Bronchial epithelial cell (primary cell): Measurements from ENCODE around the gene SCYL2. TPM values are rescaled to one million over a fixed set of nuclear protein-coding genes. Genes with fewer than 3 reads are reported as not detected.

Experiments
- DNase-seq: peaks from one replicate; pipeline ENCODE4 v3.0.0-alpha.2; 2010; ENCODE audit warnings: low read depth
- FAIRE-seq: peaks from 2 replicates; lab custom pipeline; 2011; peaks lifted over from hg19 to GRCh38; lab: Jason Lieb, UNC
- H3K27me3 ChIP-seq: 2 replicates; pipeline ENCODE4 v1.5.1; 2011; ENCODE audit warnings: low read length; ENCODE audit not compliant: control insufficient read depth, insufficient read depth
- H3K36me3 ChIP-seq: 2 replicates; pipeline ENCODE4 v1.5.1; 2011; ENCODE audit warnings: low read length; ENCODE audit not compliant: control insufficient read depth, insufficient read depth
- H3K4me3 ChIP-seq: 2 replicates; pipeline ENCODE4 v1.5.1; 2011; ENCODE audit warnings: mild to moderate bottlenecking, low read depth, low read length, control low read depth
- CTCF ChIP-seq: IDR thresholded peaks from 2 replicates; pipeline ENCODE4 v1.5.1; 2011; ENCODE audit warnings: mild to moderate bottlenecking, moderate library complexity, low read length, control low read depth, inconsistent platforms; ENCODE audit not compliant: insufficient read depth, severe bottlenecking
- total RNA-seq: library from RNA; depleted of rRNA; stranded (reverse); fragments of >200 nt; gene quantifications from 2 replicates; pipeline ENCODE4 v1.2.1, GENCODE V29; 2014

SCYL2 gene
- total RNA-seq, 1 donor from 2014 or later: 29.5 TPM

GRCh38 chr12:100384559-100384935 lies 117.6 kb downstream of the SCYL2 start:
- TF ChIP-seq CTCF: no peak
- FAIRE-seq (no peak), DNase-seq (no peak)
- Histone ChIP-seq H3K27me3 (no peaks in the 10 kb centered on the region), H3K4me3 (no peak overlapping the region), H3K36me3 (no peaks in the 10 kb centered on the region)

- Histone ChIP-seq H3K27me3 (no peaks in the 10 kb centered on the region), H3K36me3 (no peaks in the 10 kb centered on the region), H3K4me3 (no peak overlapping the region)
- no peak for TF ChIP-seq CTCF
- DNase-seq (no peak), FAIRE-seq (no peak)
Measured at GRCh38 chr12:100388382-100388781, 121.4 kb downstream of the SCYL2 start.

Other genes with a start within 250 kb of the SCYL2 start
- 12.9 and 14.0 TPM in 2 replicates for gene BLTP3B, start 124.3 kb upstream of the SCYL2 start, total RNA-seq
- gene ACTR6, start 66.4 kb upstream of the SCYL2 start, total RNA-seq: 13.7 and 14.3 TPM in 2 replicates
- 1.8 and 2.1 TPM in 2 replicates for gene DEPDC4, start 98 bp upstream of the SCYL2 start, total RNA-seq
- not detected in 2 replicates for gene SLC17A8, start 89.9 kb downstream of the SCYL2 start, total RNA-seq
- not detected in 2 replicates for gene NR1H4, start 206.7 kb downstream of the SCYL2 start, total RNA-seq